CD14-positive monocyte (primary cell): ENCODE results near the gene SMAD3. TPM values are rescaled to one million over a fixed set of nuclear protein-coding genes. Genes with fewer than 3 reads are reported as not detected.

Experiments
- DNase-seq, 3 donors: peaks; one replicate each; pipeline ENCODE4 v3.0.0-alpha.2; 2011 to 2022
- H2AFZ ChIP-seq: 2 replicates; pipeline ENCODE4 v1.6.0; 2012; ENCODE audit warnings: mild to moderate bottlenecking, low read depth, low read length, inconsistent platforms; ENCODE audit not compliant: insufficient read depth, poor library complexity, severe bottlenecking
- H3K27ac ChIP-seq, 2 donors: 1 replicate in 1 of 2; 2 replicates in 1 of 2; pipeline ENCODE4 v1.5.1; 2012 to 2013; ENCODE audit warnings: low read length in 2 of 2, control low read depth in 1 of 2, inconsistent platforms in 1 of 2, low read depth in 1 of 2, mild to moderate bottlenecking in 1 of 2
- H3K27me3 ChIP-seq, 2 donors: one replicate each; pipeline versions ENCODE4 v1.6.0 to v1.6.1; 2011 to 2013; ENCODE audit warnings: low read length in 2 of 2; ENCODE audit not compliant: control insufficient read depth in 2 of 2, insufficient read depth in 2 of 2
- H3K36me3 ChIP-seq, 2 donors: replicated peaks in 1 of 2; 1 replicate in 1 of 2; 2 replicates in 1 of 2; pipeline versions ENCODE4 v1.5.1 to v1.6.1; 2012 to 2013; ENCODE audit warnings: low read length in 2 of 2, control low read depth in 1 of 2, inconsistent platforms in 1 of 2, mild to moderate bottlenecking in 1 of 2; ENCODE audit not compliant: insufficient read depth in 2 of 2, control insufficient read depth in 1 of 2
- H3K4me1 ChIP-seq, 2 donors: 1 replicate in 1 of 2; 2 replicates in 1 of 2; pipeline versions ENCODE4 v1.5.1 to v1.6.1; 2012 to 2013; ENCODE audit warnings: low read length in 2 of 2, control low read depth in 1 of 2, inconsistent platforms in 1 of 2, mild to moderate bottlenecking in 1 of 2, moderate library complexity in 1 of 2; ENCODE audit not compliant: insufficient read depth in 2 of 2, control insufficient read depth in 1 of 2
- H3K4me2 ChIP-seq: replicated peaks from 2 replicates; pipeline ENCODE3; 2012; ENCODE audit warnings: low read length, moderate library complexity, mild to moderate bottlenecking; ENCODE audit not compliant: poor library complexity, severe bottlenecking; ENCODE audit errors: extremely low read depth
- H3K4me3 ChIP-seq, 3 experiments: fragments of 200-600 bp in 1 of 3; sonication (generic) in 1 of 3; replicated peaks in 1 of 3; 1 replicate in 2 of 3; 2 replicates in 1 of 3; pipeline ENCODE4 v1.5.1; 2011 to 2013; ENCODE audit warnings: low read length in 3 of 3, mild to moderate bottlenecking in 3 of 3, control low read depth in 2 of 3, low read depth in 2 of 3, inconsistent platforms in 1 of 3, moderate library complexity in 1 of 3
- H3K79me2 ChIP-seq: 2 replicates; pipeline ENCODE4 v1.6.0; 2012; ENCODE audit warnings: mild to moderate bottlenecking, control low read depth, inconsistent platforms, low read length, moderate library complexity; ENCODE audit not compliant: insufficient read depth
- H3K9ac ChIP-seq: 2 replicates; pipeline ENCODE4 v1.6.0; 2017; ENCODE audit warnings: low read length, mild to moderate bottlenecking; ENCODE audit not compliant: insufficient read depth, poor library complexity, severe bottlenecking
- H3K9me3 ChIP-seq, 2 donors: replicated peaks in 1 of 2; 1 replicate in 1 of 2; 2 replicates in 1 of 2; pipeline versions ENCODE4 v1.5.1 to v1.6.1; 2012 to 2013; ENCODE audit warnings: low read length in 2 of 2, control low read depth in 1 of 2; ENCODE audit not compliant: control insufficient read depth in 1 of 2, insufficient read depth in 1 of 2
- H4K20me1 ChIP-seq: 2 replicates; pipeline ENCODE4 v1.6.0; 2012; ENCODE audit warnings: mild to moderate bottlenecking, low read length, control low read depth, moderate library complexity; ENCODE audit not compliant: insufficient read depth
- H3K27ac Mint-ChIP-seq, 7 donors: one replicate each; pipeline ENCODE4 v1.8.0; 2020; ENCODE audit warnings: mild to moderate bottlenecking in 7 of 7, mixed read lengths in 7 of 7, moderate library complexity in 6 of 7, inconsistent platforms in 2 of 7
- H3K27me3 Mint-ChIP-seq, 3 donors: one replicate each; pipeline ENCODE4 v1.8.0; 2021 to 2022; ENCODE audit warnings: low read depth in 3 of 3, mild to moderate bottlenecking in 3 of 3, mixed read lengths in 3 of 3, moderate library complexity in 3 of 3, inconsistent platforms in 1 of 3
- H3K36me3 Mint-ChIP-seq, 2 donors: one replicate each; pipeline ENCODE4 v1.8.0; 2020; ENCODE audit warnings: mixed read lengths in 2 of 2, inconsistent platforms in 1 of 2, mild to moderate bottlenecking in 1 of 2
- H3K4me1 Mint-ChIP-seq: one replicate; pipeline ENCODE4 v1.8.0; 2020; ENCODE audit warnings: mild to moderate bottlenecking, mixed read lengths
- H3K4me3 Mint-ChIP-seq, 2 donors: one replicate each; pipeline ENCODE4 v1.8.0; 2020; ENCODE audit warnings: mild to moderate bottlenecking in 2 of 2, mixed read lengths in 2 of 2, moderate library complexity in 1 of 2
- H3K9me3 Mint-ChIP-seq, 7 donors: one replicate each; pipeline ENCODE4 v1.8.0; 2020 to 2022; ENCODE audit warnings: mixed read lengths in 7 of 7, mild to moderate bottlenecking in 6 of 7, moderate library complexity in 6 of 7, inconsistent platforms in 2 of 7
- CTCF ChIP-seq: fragments of 200-600 bp; IDR thresholded peaks from one replicate; pipeline ENCODE4 v1.8.0; 2022; ENCODE audit warnings: antibody characterized with exemption, mild to moderate bottlenecking
- WGBS: methylation state at CpG from one replicate; pipeline ENCODE4 v1.1.5; 2013; ENCODE audit warnings: missing lambda C conversion rate; ENCODE audit not compliant: insufficient coverage; 5-methylcytosine and 5-hydroxymethylcytosine counted together
- intact Hi-C, 2 donors: fragments of 100-400 bp; cut with micrococcal nuclease; formaldehyde crosslinking; loops; one replicate each; pipeline versions ENCODE4 v1.15.0 to v1.15.1; 2023
- polyA plus RNA-seq, 3 donors: library from polyadenylated mRNA; depleted of rRNA in 1 of 3; unstranded in 2 of 3; stranded (reverse) in 1 of 3; fragments of 300-500 nt in 2 of 3; fragments of >200 nt in 1 of 3; fragmentation: Illumina TruSeq in 2 of 3; gene quantifications; 1 replicate in 2 of 3; 2 replicates in 1 of 3; pipeline ENCODE4 v1.2.3, GENCODE V29; 2012 to 2021

Gene SMAD3
- polyA plus RNA-seq, 3 donors: 4.4 to 41.7 (median 5.4) TPM

DNA sequence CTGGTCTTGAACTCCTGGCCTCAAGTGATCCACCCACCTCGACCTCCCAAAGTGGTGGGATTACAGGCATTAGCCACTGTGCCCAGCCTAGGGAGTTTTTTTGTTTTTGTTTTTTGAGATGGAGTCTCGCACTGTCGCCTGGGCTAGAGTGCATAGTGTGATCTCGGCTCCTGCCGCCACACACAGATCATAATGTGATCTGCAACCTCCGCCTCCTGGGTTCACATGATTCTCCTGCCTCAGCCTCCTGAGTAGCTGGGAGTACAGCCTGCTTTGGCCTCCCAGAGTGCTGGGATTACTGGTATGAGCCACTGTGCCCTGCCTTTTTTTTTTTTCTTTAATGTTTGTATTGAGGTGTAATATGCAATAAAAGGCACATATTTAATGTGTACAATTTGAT, 78.2 kb downstream of the SMAD3 start:
- WGBS: 93% methylated on average over 5 of the region's 6 CpGs
- Mint-ChIP-seq H3K27me3 (peaks cover 0 to 2% (median 0%) of the 10 kb centered on the region in 3 donors), H3K4me3 (no peak overlapping the region), H3K27ac (peak overlapping the region in 5 of 7 donors; percentile 3 to 98 (median 20)), H3K4me1 (peaks cover 71% of the 10 kb centered on the region), H3K36me3 (peaks cover 20 to 28% of the 10 kb centered on the region in 2 donors), H3K9me3 (no peaks in the 10 kb centered on the region)
- Histone ChIP-seq H3K9ac (no peak overlapping the region), H3K27ac (no peak overlapping the region), H4K20me1 (no peaks in the 10 kb centered on the region), H3K4me3 (no peak overlapping the region), H3K9me3 (no peaks in the 10 kb centered on the region), H3K36me3 (no peaks in the 10 kb centered on the region), H3K79me2 (peaks cover 86% of the 10 kb centered on the region), H3K4me1 (peaks cover 62 to 75% of the 10 kb centered on the region in 2 donors), H3K4me2 (no peak overlapping the region), H3K27me3 (no peaks in the 10 kb centered on the region), H2AFZ (no peak overlapping the region)
- no peak for DNase-seq
- TF ChIP-seq CTCF: no peak
- intact Hi-C loops: no loop called here

DNA sequence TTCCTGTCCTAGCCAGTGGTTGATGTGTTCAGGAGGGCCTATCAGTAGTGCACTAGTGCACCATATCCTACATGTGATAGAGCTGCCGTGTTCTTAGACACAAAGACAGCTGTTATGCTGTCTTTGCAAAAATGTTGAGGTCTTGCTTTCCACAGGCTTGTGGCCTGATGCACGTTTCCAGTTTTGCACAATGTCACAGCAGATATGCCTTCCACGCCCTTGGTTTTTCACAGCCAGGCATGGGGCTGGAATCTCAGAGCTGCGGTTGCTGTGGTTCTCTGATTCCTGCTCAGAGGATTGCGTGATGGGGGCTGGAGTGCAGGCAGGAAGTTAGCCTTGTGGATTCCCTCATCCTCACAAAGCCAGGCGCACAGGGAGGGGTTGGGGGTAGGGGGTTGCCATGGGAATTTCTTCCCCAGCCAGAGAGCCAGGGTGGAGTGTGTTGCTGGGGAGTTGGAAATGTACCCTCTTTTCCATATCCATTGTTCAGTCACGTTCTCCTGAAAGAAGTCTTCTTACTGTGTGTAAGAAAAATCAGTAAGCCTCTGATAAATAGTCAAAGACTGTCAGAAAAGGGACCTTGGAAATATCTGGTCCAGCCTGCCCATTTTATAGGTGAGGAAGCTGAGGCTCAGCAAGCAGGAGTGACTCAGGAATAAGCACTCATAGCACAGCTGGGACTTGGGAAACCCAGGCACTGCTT, 79.4 kb downstream of the SMAD3 start:
- no peaks in the 10 kb centered on the region for H4K20me1 ChIP-seq
- peaks cover 22 to 32% of the 10 kb centered on the region in 2 donors for H3K36me3 Mint-ChIP-seq
- H3K4me3 Mint-ChIP-seq: peak overlapping the region in 1 of 2 donors; percentile 28
- TF ChIP-seq CTCF: no peak
- peak; percentile 65 to 86 (median 72) for DNase-seq
- peak overlapping the region in 1 of 2 donors; percentile 93 for H3K27ac ChIP-seq
- peaks cover 0 to 2% (median 0%) of the 10 kb centered on the region in 3 donors for H3K27me3 Mint-ChIP-seq
- no peaks in the 10 kb centered on the region for H3K36me3 ChIP-seq
- intact Hi-C loops: loop anchor here in 1 of 2 donors (5.0 kb wide), 2 partner anchors 37 to 52 kb away; no protein-coding TSS in a partner anchor
- H3K9me3 ChIP-seq: no peaks in the 10 kb centered on the region
- peaks cover 85% of the 10 kb centered on the region for H3K79me2 ChIP-seq
- no peak overlapping the region for H2AFZ ChIP-seq
- H3K4me1 ChIP-seq: peaks cover 74 to 82% of the 10 kb centered on the region in 2 donors
- 8% methylated on average over 2 of the region's 7 CpGs for WGBS
- no peak overlapping the region for H3K4me2 ChIP-seq
- no peak overlapping the region for H3K4me3 ChIP-seq
- peak overlapping the region; percentile 76 to 99 (median 98) for H3K27ac Mint-ChIP-seq
- H3K9ac ChIP-seq: no peak overlapping the region
- H3K27me3 ChIP-seq: no peaks in the 10 kb centered on the region
- no peaks in the 10 kb centered on the region for H3K9me3 Mint-ChIP-seq
- H3K4me1 Mint-ChIP-seq: peaks cover 79% of the 10 kb centered on the region
